Mesodermal cell (in vitro differentiated cells): Measurements from ENCODE around the gene CSNK2A2.

Source experiments
- H3K27ac ChIP-seq: 2 replicates; pipeline ENCODE4 v1.7.0; 2013; ENCODE audit warnings: mild to moderate bottlenecking, low read depth, low read length, moderate library complexity; ENCODE audit not compliant: severe bottlenecking
- H3K36me3 ChIP-seq: 2 replicates; pipeline ENCODE4 v1.7.1; 2013; ENCODE audit warnings: mild to moderate bottlenecking, low read length, moderate library complexity; ENCODE audit not compliant: control insufficient read depth, insufficient read depth
- H3K4me1 ChIP-seq: one replicate; pipeline ENCODE4 v1.7.1; 2013; ENCODE audit warnings: mild to moderate bottlenecking, low read length; ENCODE audit not compliant: insufficient read depth, control insufficient read depth, poor library complexity, severe bottlenecking
- H3K4me3 ChIP-seq: 2 replicates; pipeline ENCODE4 v1.7.0; 2013; ENCODE audit warnings: low read length, control low read depth, mild to moderate bottlenecking; ENCODE audit not compliant: insufficient read depth, poor library complexity, severe bottlenecking; ENCODE audit errors: extremely low read depth
- H3K9me3 ChIP-seq: 2 replicates; pipeline ENCODE4 v1.7.1; 2013; ENCODE audit warnings: mild to moderate bottlenecking, low read length, moderate library complexity; ENCODE audit not compliant: control insufficient read depth
- WGBS, 2 experiments: methylation state at CpG; one replicate each; pipeline ENCODE4 v1.1.5; 2013; ENCODE audit warnings: missing lambda C conversion rate in 2 of 2; ENCODE audit not compliant: insufficient coverage in 2 of 2; 5-methylcytosine and 5-hydroxymethylcytosine counted together

Gene CSNK2A2

GRCh38 chr16:58170223-58170622 lies 27.7 kb downstream of the CSNK2A2 start:
- H3K4me1 ChIP-seq: no peaks in the 10 kb centered on the region
- no peaks in the 10 kb centered on the region for H3K9me3 ChIP-seq
- H3K4me3 ChIP-seq: no peak overlapping the region
- WGBS, 2 experiments: no CpG with 5 or more reads among the region's 2 CpGs
- peaks cover 87% of the 10 kb centered on the region for H3K36me3 ChIP-seq
- H3K27ac ChIP-seq: no peak overlapping the region

- Histone ChIP-seq H3K9me3 (no peaks in the 10 kb centered on the region), H3K4me3 (no peak overlapping the region), H3K4me1 (no peaks in the 10 kb centered on the region), H3K36me3 (peaks cover 83% of the 10 kb centered on the region), H3K27ac (no peak overlapping the region)
- WGBS, 2 experiments: 50% methylated on average over 1 of the region's 3 CpGs; no CpG with 5 or more reads in 1 of the 2 experiments
Measured at GRCh38 chr16:58160855-58161254, 37.1 kb downstream of the CSNK2A2 start.

GRCh38 chr16:58158725-58159124 lies 39.2 kb downstream of the CSNK2A2 start:
- Histone ChIP-seq H3K36me3 (peaks cover 61% of the 10 kb centered on the region), H3K4me1 (no peaks in the 10 kb centered on the region), H3K4me3 (no peak overlapping the region), H3K9me3 (no peaks in the 10 kb centered on the region), H3K27ac (no peak overlapping the region)
- 100% methylated on average over 1 of the region's 3 CpGs; no CpG with 5 or more reads in 1 of the 2 experiments for WGBS, 2 experiments

GRCh38 chr16:58157951-58158540 lies 39.9 kb downstream of the CSNK2A2 start:
- WGBS, 2 experiments: 92 to 97% methylated on average over 22 to 25 of the region's 29 CpGs
- no peak overlapping the region for H3K27ac ChIP-seq
- no peaks in the 10 kb centered on the region for H3K9me3 ChIP-seq
- peaks cover 55% of the 10 kb centered on the region for H3K36me3 ChIP-seq
- H3K4me1 ChIP-seq: no peaks in the 10 kb centered on the region
- H3K4me3 ChIP-seq: no peak overlapping the region

- no peak overlapping the region for H3K27ac ChIP-seq
- H3K4me3 ChIP-seq: no peak overlapping the region
- peaks cover 47% of the 10 kb centered on the region for H3K36me3 ChIP-seq
- no peaks in the 10 kb centered on the region for H3K4me1 ChIP-seq
- 92 to 100% methylated on average over 1 to 2 of the region's 2 CpGs for WGBS, 2 experiments
- H3K9me3 ChIP-seq: no peaks in the 10 kb centered on the region
Measured at GRCh38 chr16:58157239-58157638, 40.7 kb downstream of the CSNK2A2 start.

GRCh38 chr16:58155839-58156238 lies 42.1 kb downstream of the CSNK2A2 start:
- no CpG with 5 or more reads among the region's 2 CpGs for WGBS, 2 experiments

GRCh38 chr16:58154345-58154744 lies 43.6 kb downstream of the CSNK2A2 start:
- 84 to 100% methylated on average over 2 of the region's 2 CpGs for WGBS, 2 experiments
- H3K4me3 ChIP-seq: no peak overlapping the region
- no peak overlapping the region for H3K27ac ChIP-seq
- H3K9me3 ChIP-seq: no peaks in the 10 kb centered on the region
- no peaks in the 10 kb centered on the region for H3K4me1 ChIP-seq
- peaks cover 18% of the 10 kb centered on the region for H3K36me3 ChIP-seq

More at GRCh38 chr16:58155839-58156238, 42.1 kb downstream of the CSNK2A2 start:
- no peaks in the 10 kb centered on the region for H3K4me1 ChIP-seq
- H3K4me3 ChIP-seq: no peak overlapping the region
- H3K9me3 ChIP-seq: no peaks in the 10 kb centered on the region
- H3K27ac ChIP-seq: no peak overlapping the region
- H3K36me3 ChIP-seq: peaks cover 33% of the 10 kb centered on the region

- Histone ChIP-seq H3K4me3 (no peak overlapping the region), H3K9me3 (no peaks in the 10 kb centered on the region), H3K36me3 (no peaks in the 10 kb centered on the region), H3K4me1 (no peaks in the 10 kb centered on the region), H3K27ac (no peak overlapping the region)
- 60 to 94% methylated on average over 1 to 3 of the region's 8 CpGs for WGBS, 2 experiments
Measured at GRCh38 chr16:58152246-58152868, 45.5 kb downstream of the CSNK2A2 start.

- WGBS, 2 experiments: 100% methylated on average over 1 of the region's 1 CpG; no CpG with 5 or more reads in 1 of the 2 experiments
Measured at GRCh38 chr16:58148526-58148925, 49.4 kb downstream of the CSNK2A2 start.

GRCh38 chr16:58148099-58148498 lies 49.8 kb downstream of the CSNK2A2 start:
- Histone ChIP-seq H3K4me3 (no peak overlapping the region), H3K27ac (no peak overlapping the region), H3K36me3 (no peaks in the 10 kb centered on the region), H3K9me3 (no peaks in the 10 kb centered on the region), H3K4me1 (no peaks in the 10 kb centered on the region)
- WGBS, 2 experiments: 100% methylated on average over 2 of the region's 2 CpGs

More at GRCh38 chr16:58148526-58148925, 49.4 kb downstream of the CSNK2A2 start:
- no peak overlapping the region for H3K4me3 ChIP-seq
- H3K27ac ChIP-seq: no peak overlapping the region
- no peaks in the 10 kb centered on the region for H3K4me1 ChIP-seq
- H3K9me3 ChIP-seq: no peaks in the 10 kb centered on the region
- H3K36me3 ChIP-seq: no peaks in the 10 kb centered on the region

- Histone ChIP-seq H3K36me3 (no peaks in the 10 kb centered on the region), H3K27ac (no peak overlapping the region), H3K9me3 (no peaks in the 10 kb centered on the region), H3K4me1 (no peaks in the 10 kb centered on the region), H3K4me3 (no peak overlapping the region)
Measured at GRCh38 chr16:58138852-58139251, 59.1 kb downstream of the CSNK2A2 start.
